ENCODE measurements around the gene CFAP221. TPM values are rescaled to one million over a fixed set of nuclear protein-coding genes. Genes with fewer than 3 reads are reported as not detected.

CFAP221 gene
- total RNA-seq, 3 donors from 2014 or later (not counting 1 experiment from before 2014, with no cell fraction given): not detected

GRCh38 chr2:119699016-119699606, 154.9 kb downstream of the CFAP221 start:
- no peak overlapping the region for H3K27ac ChIP-seq (ENCODE audit: low read length)
- Mint-ChIP-seq H3K4me1 (peaks cover 0 to 6% of the 10 kb centered on the region in 2 donors), H3K36me3 (no peaks in the 10 kb centered on the region), H3K27me3 (ENCODE audit: low read depth in 2 of 2) (peaks cover 12% of the 10 kb centered on the region in 2 donors), H3K27ac (no peak overlapping the region), H3K9me3 (no peaks in the 10 kb centered on the region), H3K4me3 (no peak overlapping the region)
- 69% methylated on average over 15 of the region's 15 CpGs for WGBS (ENCODE audit: insufficient coverage)
- peaks cover 11% of the 10 kb centered on the region for H3K4me1 ChIP-seq (ENCODE audit: control insufficient read depth, insufficient read depth, low read length)
- DNase-seq (no peak), ATAC-seq (no peak)
- TF ChIP-seq CTCF (IDR thresholded peaks at IDR 0.05): no peak
- no peaks in the 10 kb centered on the region for H3K9me3 ChIP-seq (ENCODE audit: control insufficient read depth, insufficient read depth, low read length)
- no peaks in the 10 kb centered on the region for H3K27me3 ChIP-seq (ENCODE audit: control insufficient read depth, insufficient read depth, low read length)
- no peak overlapping the region for H3K4me3 ChIP-seq (ENCODE audit: low read length)
- no peaks in the 10 kb centered on the region for H3K36me3 ChIP-seq (ENCODE audit: control insufficient read depth, insufficient read depth, low read length)
- intact Hi-C loops (cut with micrococcal nuclease): no loop called here

DNA sequence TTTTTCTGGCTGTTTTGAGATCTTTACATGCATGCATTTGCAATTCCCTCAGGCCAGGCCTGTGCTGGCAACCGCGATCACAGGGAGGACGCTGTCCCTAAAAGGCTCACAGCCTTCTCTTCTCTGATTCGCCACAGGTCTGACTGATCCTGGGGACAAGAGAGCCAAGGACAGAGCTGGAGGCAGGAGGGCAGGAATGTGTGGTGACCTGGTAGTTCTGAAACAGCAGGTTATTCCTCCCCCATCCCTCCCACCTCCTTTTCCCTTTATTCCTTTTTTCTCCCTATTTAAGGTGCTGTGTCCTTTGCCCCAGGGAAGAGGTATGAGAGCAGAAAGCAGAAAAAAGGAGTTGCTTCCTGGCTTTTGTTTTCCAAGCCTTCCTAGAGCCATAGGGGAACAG, 156.6 kb downstream of the CFAP221 start:
- Histone ChIP-seq H3K36me3 (ENCODE audit: control insufficient read depth, insufficient read depth, low read length) (no peaks in the 10 kb centered on the region), H3K4me3 (ENCODE audit: low read length) (no peak overlapping the region), H3K9me3 (ENCODE audit: control insufficient read depth, insufficient read depth, low read length) (peaks cover 6% of the 10 kb centered on the region), H3K4me1 (ENCODE audit: control insufficient read depth, insufficient read depth, low read length) (peaks cover 9% of the 10 kb centered on the region), H3K27ac (ENCODE audit: low read length) (no peak overlapping the region), H3K27me3 (ENCODE audit: control insufficient read depth, insufficient read depth, low read length) (no peaks in the 10 kb centered on the region)
- Mint-ChIP-seq H3K27ac (no peak overlapping the region), H3K9me3 (no peaks in the 10 kb centered on the region), H3K4me3 (no peak overlapping the region), H3K27me3 (ENCODE audit: low read depth in 2 of 2) (peaks cover 12% of the 10 kb centered on the region in 2 donors), H3K36me3 (no peaks in the 10 kb centered on the region), H3K4me1 (peaks cover 0 to 6% of the 10 kb centered on the region in 2 donors)
- WGBS (ENCODE audit: insufficient coverage): 98% methylated on average over 4 of the region's 4 CpGs
- TF ChIP-seq CTCF (IDR thresholded peaks at IDR 0.05): no peak
- ATAC-seq: no peak
- DNase-seq: no peak
- intact Hi-C loops (cut with micrococcal nuclease): loop anchor here (10.0 kb wide), 1 partner anchor 984 kb away; no protein-coding TSS in a partner anchor

DNA sequence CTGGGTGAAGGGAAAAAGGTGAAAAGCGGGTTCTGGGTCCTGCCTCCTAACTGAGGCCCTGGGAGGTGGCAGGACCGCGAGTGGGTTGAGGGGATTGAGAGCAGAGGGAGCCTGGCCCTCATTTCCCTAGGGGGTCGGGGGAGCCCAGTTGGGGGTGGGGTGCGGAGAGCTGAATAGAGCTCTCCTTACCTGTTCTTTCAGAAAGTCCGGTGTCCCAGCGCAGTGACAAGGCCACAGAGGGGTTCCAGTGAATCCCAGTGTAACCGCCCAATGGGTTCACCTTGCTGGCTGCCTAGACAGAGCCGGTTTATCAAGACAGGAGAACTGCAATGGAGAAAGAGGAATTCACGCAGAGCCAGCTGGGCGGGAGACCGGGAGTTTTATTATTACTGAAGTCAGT, 157.1 kb downstream of the CFAP221 start:
- no peak for TF ChIP-seq CTCF (IDR thresholded peaks at IDR 0.05)
- Histone ChIP-seq H3K27me3 (ENCODE audit: control insufficient read depth, insufficient read depth, low read length) (no peaks in the 10 kb centered on the region), H3K4me3 (ENCODE audit: low read length) (no peak overlapping the region), H3K4me1 (ENCODE audit: control insufficient read depth, insufficient read depth, low read length) (peaks cover 9% of the 10 kb centered on the region), H3K27ac (ENCODE audit: low read length) (no peak overlapping the region), H3K36me3 (ENCODE audit: control insufficient read depth, insufficient read depth, low read length) (no peaks in the 10 kb centered on the region), H3K9me3 (ENCODE audit: control insufficient read depth, insufficient read depth, low read length) (peaks cover 6% of the 10 kb centered on the region)
- no peak for DNase-seq
- 77% methylated on average over 9 of the region's 12 CpGs for WGBS (ENCODE audit: insufficient coverage)
- Mint-ChIP-seq H3K27ac (no peak overlapping the region), H3K9me3 (no peaks in the 10 kb centered on the region), H3K27me3 (ENCODE audit: low read depth in 2 of 2) (peaks cover 12% of the 10 kb centered on the region in 2 donors), H3K4me1 (peaks cover 0 to 6% of the 10 kb centered on the region in 2 donors), H3K4me3 (no peak overlapping the region), H3K36me3 (no peaks in the 10 kb centered on the region)
- intact Hi-C loops (cut with micrococcal nuclease): loop anchor here (10.0 kb wide), 1 partner anchor 983 kb away; no protein-coding TSS in a partner anchor
- no peak for ATAC-seq

All from natural killer cell (primary cell).